NCI-H187 (cell line): ENCODE measurements around the gene SLC35A2.
"Not testable (repeated sequence)": the region's sequence is repeated elsewhere in the genome, so short reads cannot be mapped to it uniquely, and the experiment has no call there.

ENCODE experiments used
- DNase-seq, 2 experiments: peaks; one replicate each; lab custom pipeline; 2025; lab: John Stamatoyannopoulos, UW

The SLC35A2 gene

GRCh38 chrX:48902776-48903175 is 8.7 kb downstream of the SLC35A2 start:
- no peak for DNase-seq

GRCh38 chrX:48902135-48902534 is 9.3 kb downstream of the SLC35A2 start:
- DNase-seq = no peak

- no peak for DNase-seq
Measured at GRCh38 chrX:48901069-48901468, 10.4 kb downstream of the SLC35A2 start.

GRCh38 chrX:48899078-48899410 is 12.4 kb downstream of the SLC35A2 start:
- no peak for DNase-seq

GRCh38 chrX:48897625-48898306 is 13.7 kb downstream of the SLC35A2 start, which contains the start of the genes PQBP1 and TIMM17B:
Gene PQBP1 (plus strand): TSS chrX:48897930. CDS start chrX:48898510, 580 bp downstream.
Gene TIMM17B (minus strand): TSS chrX:48897768. CDS start chrX:48897749, 19 bp downstream.
- peak; percentile 83 to 88 for DNase-seq

- DNase-seq = peak; percentile 44 to 48
Measured at GRCh38 chrX:48897157-48897624, 14.3 kb downstream of the SLC35A2 start.

- DNase-seq = no peak
Measured at GRCh38 chrX:48896611-48897011, 14.8 kb downstream of the SLC35A2 start.

GRCh38 chrX:48894891-48895290 is 16.6 kb downstream of the SLC35A2 start:
- DNase-seq = no peak

- DNase-seq = no peak
Measured at GRCh38 chrX:48893556-48894348, 17.7 kb downstream of the SLC35A2 start.

- DNase-seq = no peak
Measured at GRCh38 chrX:48892896-48893295, 18.6 kb downstream of the SLC35A2 start.

GRCh38 chrX:48891402-48892288 is 19.8 kb downstream of the SLC35A2 start:
- peak in 1 of 2 experiments; percentile 35 for DNase-seq

GRCh38 chrX:48890934-48891401 is 20.5 kb downstream of the SLC35A2 start:
- no peak for DNase-seq

GRCh38 chrX:48890296-48890925 is 21.0 kb downstream of the SLC35A2 start:
- DNase-seq = no peak

GRCh38 chrX:48886586-48886985 is 24.9 kb downstream of the SLC35A2 start:
- not testable (repeated sequence) for DNase-seq

GRCh38 chrX:48883729-48884128 is 27.7 kb downstream of the SLC35A2 start:
- no peak for DNase-seq

GRCh38 chrX:48876944-48877343 is 34.5 kb downstream of the SLC35A2 start:
- DNase-seq = not testable (repeated sequence)

GRCh38 chrX:48872017-48872416 is 39.4 kb downstream of the SLC35A2 start:
- not testable (repeated sequence) for DNase-seq

GRCh38 chrX:48864210-48864609 is 47.2 kb downstream of the SLC35A2 start:
- DNase-seq = no peak

- no peak for DNase-seq
Measured at GRCh38 chrX:48854898-48855297, 56.5 kb downstream of the SLC35A2 start.

GRCh38 chrX:48854121-48854804 is 57.2 kb downstream of the SLC35A2 start:
- not testable (repeated sequence) for DNase-seq

- DNase-seq = not testable (repeated sequence)
Measured at GRCh38 chrX:48853494-48853893, 58.0 kb downstream of the SLC35A2 start.
